Measurements from ENCODE around the gene CACNA1S.

CACNA1S gene

DNA sequence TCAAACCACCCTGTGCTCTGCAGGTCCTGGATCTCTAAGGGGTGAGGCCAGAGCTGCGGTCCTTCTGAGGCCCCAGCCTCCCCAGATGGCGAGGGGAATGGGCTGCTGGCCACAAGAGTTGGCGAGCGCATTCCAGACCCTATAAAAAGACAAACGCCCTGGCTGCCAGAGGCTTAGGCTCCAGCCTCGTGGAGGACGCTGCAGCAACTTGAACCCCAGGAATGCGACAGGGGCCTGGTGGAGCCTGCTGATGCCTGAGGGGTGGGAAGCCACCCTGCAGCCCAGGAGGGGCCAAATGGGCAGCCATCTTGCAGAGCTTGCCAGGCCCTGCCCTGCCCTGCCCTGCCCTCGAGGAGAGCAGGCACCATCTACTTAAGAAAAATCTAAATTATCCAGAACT is 8.6 kb downstream of the CACNA1S start:
- Histone ChIP-seq H3K9ac (ENCODE audit: low read length) (no peak overlapping the region), H3K4me3 (ENCODE audit: low read length) (no peak overlapping the region), H3K27ac (ENCODE audit: low read length) (no peak overlapping the region), H3K27me3 (ENCODE audit: low read depth, low read length) (no peaks in the 10 kb centered on the region), H4K20me1 (ENCODE audit: insufficient read depth, low read length) (no peaks in the 10 kb centered on the region), H3K4me1 (ENCODE audit: low read length) (no peaks in the 10 kb centered on the region), H3K79me2 (ENCODE audit: low read length) (no peaks in the 10 kb centered on the region), H3K9me3 (ENCODE audit: insufficient read depth, low read length) (no peaks in the 10 kb centered on the region), H3K4me2 (ENCODE audit: low read length) (no peak overlapping the region), H2AFZ (ENCODE audit: low read depth, low read length) (no peak overlapping the region), H3K36me3 (replicated peaks; ENCODE audit: low read depth, low read length) (no peaks in the 10 kb centered on the region)
- TF ChIP-seq EZH2phosphoT487 (IDR thresholded peaks at IDR 0.05; ENCODE audit: low read depth), result no peak
- no peak for TF ChIP-seq CTCF (IDR thresholded peaks at IDR 0.05; ENCODE audit: low read depth, low read length)

GRCh38 chr1:201100169-201100930 is 11.9 kb downstream of the CACNA1S start:
- no peaks in the 10 kb centered on the region for H3K79me2 ChIP-seq (ENCODE audit: low read length)
- no peak overlapping the region for H2AFZ ChIP-seq (ENCODE audit: low read depth, low read length)
- no peaks in the 10 kb centered on the region for H3K9me3 ChIP-seq (ENCODE audit: insufficient read depth, low read length)
- no peak overlapping the region for H3K4me3 ChIP-seq (ENCODE audit: low read length)
- H3K27ac ChIP-seq (ENCODE audit: low read length), result no peak overlapping the region
- no peaks in the 10 kb centered on the region for H3K27me3 ChIP-seq (ENCODE audit: low read depth, low read length)
- no peak overlapping the region for H3K4me2 ChIP-seq (ENCODE audit: low read length)
- TF ChIP-seq EZH2phosphoT487 (IDR thresholded peaks at IDR 0.05; ENCODE audit: low read depth) (no peak), CTCF (IDR thresholded peaks at IDR 0.05; ENCODE audit: low read depth, low read length) (no peak)
- H3K9ac ChIP-seq (ENCODE audit: low read length), result no peak overlapping the region
- H4K20me1 ChIP-seq (ENCODE audit: insufficient read depth, low read length), result no peaks in the 10 kb centered on the region
- peaks cover 12% of the 10 kb centered on the region for H3K4me1 ChIP-seq (ENCODE audit: low read length)
- H3K36me3 ChIP-seq (replicated peaks; ENCODE audit: low read depth, low read length), result no peaks in the 10 kb centered on the region

- Histone ChIP-seq H3K9ac (ENCODE audit: low read length) (no peak overlapping the region), H3K27ac (ENCODE audit: low read length) (no peak overlapping the region), H3K79me2 (ENCODE audit: low read length) (no peaks in the 10 kb centered on the region), H2AFZ (ENCODE audit: low read depth, low read length) (no peak overlapping the region), H3K36me3 (replicated peaks; ENCODE audit: low read depth, low read length) (no peaks in the 10 kb centered on the region), H3K4me2 (ENCODE audit: low read length) (no peak overlapping the region), H3K4me1 (ENCODE audit: low read length) (peaks cover 12% of the 10 kb centered on the region), H3K9me3 (ENCODE audit: insufficient read depth, low read length) (no peaks in the 10 kb centered on the region), H4K20me1 (ENCODE audit: insufficient read depth, low read length) (no peaks in the 10 kb centered on the region), H3K4me3 (ENCODE audit: low read length) (no peak overlapping the region), H3K27me3 (ENCODE audit: low read depth, low read length) (no peaks in the 10 kb centered on the region)
- TF ChIP-seq EZH2phosphoT487 (IDR thresholded peaks at IDR 0.05; ENCODE audit: low read depth) (no peak), CTCF (IDR thresholded peaks at IDR 0.05; ENCODE audit: low read depth, low read length) (no peak)
Measured at GRCh38 chr1:201098992-201099677, 13.1 kb downstream of the CACNA1S start.

- Histone ChIP-seq H3K4me1 (ENCODE audit: low read length) (peaks cover 12% of the 10 kb centered on the region), H3K9me3 (ENCODE audit: insufficient read depth, low read length) (no peaks in the 10 kb centered on the region), H3K36me3 (replicated peaks; ENCODE audit: low read depth, low read length) (no peaks in the 10 kb centered on the region), H3K4me3 (ENCODE audit: low read length) (no peak overlapping the region), H3K79me2 (ENCODE audit: low read length) (no peaks in the 10 kb centered on the region), H3K27me3 (ENCODE audit: low read depth, low read length) (peaks cover 8% of the 10 kb centered on the region), H3K9ac (ENCODE audit: low read length) (no peak overlapping the region), H3K4me2 (ENCODE audit: low read length) (no peak overlapping the region), H4K20me1 (ENCODE audit: insufficient read depth, low read length) (no peaks in the 10 kb centered on the region), H3K27ac (ENCODE audit: low read length) (no peak overlapping the region), H2AFZ (ENCODE audit: low read depth, low read length) (no peak overlapping the region)
- TF ChIP-seq EZH2phosphoT487 (IDR thresholded peaks at IDR 0.05; ENCODE audit: low read depth) (no peak), CTCF (IDR thresholded peaks at IDR 0.05; ENCODE audit: low read depth, low read length) (no peak)
Measured at GRCh38 chr1:201096977-201097856, 15.0 kb downstream of the CACNA1S start.
